Dedifferentiated amniotic fluid mesenchymal stem cell (primary cell): ENCODE results near the gene KCTD20.

Experiments used
- DNase-seq: peaks from one replicate; pipeline ENCODE4 v3.0.0-alpha.2; 2016; ENCODE audit errors: extremely low spot score

The KCTD20 gene

DNA sequence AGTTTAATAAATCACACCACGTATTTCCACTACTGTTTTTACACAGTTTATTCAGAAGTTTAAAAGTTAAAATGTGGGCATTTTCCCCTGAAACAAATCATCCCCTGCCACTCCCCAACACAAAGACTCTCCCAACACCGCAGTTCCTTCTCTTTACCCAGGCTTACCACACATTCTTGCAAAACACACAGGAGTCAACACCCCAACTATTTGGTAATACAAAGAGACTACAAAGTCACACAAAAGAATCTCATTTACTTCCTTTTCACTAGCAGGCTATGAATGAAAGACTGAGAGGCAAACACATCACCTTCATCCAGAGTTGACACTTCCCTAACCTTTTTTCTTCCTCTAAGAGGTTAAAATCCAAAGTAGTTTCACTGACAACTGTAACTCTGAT is 51.1 kb downstream of the KCTD20 start:
- DNase-seq = no peak

DNA sequence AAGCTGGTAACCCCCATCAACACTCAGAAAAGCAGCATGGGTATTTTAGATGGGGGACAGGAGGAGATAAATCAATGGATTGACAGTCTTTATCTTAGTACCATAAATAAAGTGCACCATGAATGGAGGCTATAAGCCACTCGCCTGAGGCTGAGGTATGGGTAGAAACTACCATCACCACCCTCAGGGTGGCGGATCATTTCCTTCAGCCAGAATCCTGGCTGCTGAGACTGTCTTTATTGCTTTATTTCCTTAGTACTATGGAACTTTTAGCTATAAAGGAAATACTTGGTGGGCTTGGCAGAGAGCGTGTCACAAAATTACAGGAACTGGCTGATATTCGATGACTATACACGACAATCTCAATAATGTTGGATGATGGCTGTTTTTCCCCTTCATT is 52.3 kb downstream of the KCTD20 start:
- no peak for DNase-seq

DNA sequence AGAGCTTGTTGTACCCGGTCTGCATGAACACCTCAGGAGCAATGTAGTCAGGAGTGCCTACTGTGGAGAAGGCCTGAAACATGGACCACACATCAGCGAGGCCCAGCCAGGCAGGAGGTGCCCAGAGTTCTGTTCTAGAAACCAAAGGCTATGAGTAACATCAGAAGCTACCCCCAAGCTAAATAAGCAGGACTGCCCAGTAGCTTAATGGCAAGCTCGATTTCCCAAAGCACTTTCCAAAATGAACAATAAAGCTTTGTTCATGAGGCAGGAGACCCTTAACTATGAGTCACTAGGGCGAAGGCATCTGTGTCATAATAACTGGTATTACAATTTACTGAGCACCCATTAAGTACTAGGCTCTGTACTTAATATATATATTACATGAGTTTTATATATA is 57.1 kb downstream of the KCTD20 start:
- no peak for DNase-seq

DNA sequence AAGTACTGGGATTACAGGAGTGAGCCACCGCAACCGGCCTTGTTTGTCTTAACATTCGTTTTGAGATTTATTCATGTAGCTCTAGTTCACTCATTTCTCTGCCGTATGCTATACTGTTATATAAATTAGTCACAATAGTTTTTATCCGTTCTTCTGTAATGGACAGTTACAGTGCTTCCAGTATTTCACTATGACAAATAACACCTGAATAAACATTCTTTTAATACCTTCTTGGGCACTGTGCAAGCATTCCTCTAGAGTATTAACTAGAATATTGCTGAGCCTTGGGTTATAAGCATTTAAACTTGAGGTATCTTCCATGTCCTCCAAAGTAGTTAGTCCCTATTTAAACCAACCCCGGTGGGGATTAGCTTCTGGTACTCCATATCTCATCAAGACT is 58.9 kb downstream of the KCTD20 start:
- DNase-seq = no peak

DNA sequence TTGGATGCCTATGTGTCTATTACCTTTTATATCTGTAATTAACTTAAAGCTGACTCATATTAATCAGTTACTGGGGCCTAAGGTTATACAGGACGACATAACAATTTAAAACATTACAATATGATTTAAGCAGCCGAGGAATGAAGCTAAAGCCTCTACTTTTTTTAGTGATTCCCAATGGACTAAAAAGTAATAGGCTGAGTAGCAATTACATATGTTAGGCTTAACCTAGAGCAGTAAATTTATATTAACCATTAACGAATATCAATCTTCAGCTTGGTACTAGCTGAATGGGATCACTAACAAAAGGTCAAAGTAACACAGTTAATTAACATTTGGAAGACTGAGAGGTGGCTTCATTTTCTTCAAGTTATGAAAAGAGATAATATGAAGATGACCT is 61.4 kb downstream of the KCTD20 start:
- DNase-seq = no peak

DNA sequence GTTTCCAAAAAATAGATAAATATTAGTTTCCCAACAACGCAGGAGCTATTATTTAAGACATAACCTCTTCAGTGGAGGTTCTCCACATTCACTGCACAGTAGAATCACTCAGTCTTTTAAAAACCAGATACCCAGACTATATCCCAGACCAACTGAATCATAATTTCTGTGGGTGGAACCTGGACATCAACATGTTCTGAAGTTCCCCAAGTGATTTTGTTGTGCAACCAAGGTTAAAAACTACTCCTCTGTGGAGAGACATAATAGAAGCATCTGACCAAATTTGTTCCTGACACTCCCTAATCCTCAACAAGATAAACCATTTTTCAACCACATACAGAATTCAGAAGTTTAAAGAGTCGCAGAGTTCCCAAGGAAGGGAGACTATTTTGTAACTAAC is 62.2 kb downstream of the KCTD20 start:
- no peak for DNase-seq

DNA sequence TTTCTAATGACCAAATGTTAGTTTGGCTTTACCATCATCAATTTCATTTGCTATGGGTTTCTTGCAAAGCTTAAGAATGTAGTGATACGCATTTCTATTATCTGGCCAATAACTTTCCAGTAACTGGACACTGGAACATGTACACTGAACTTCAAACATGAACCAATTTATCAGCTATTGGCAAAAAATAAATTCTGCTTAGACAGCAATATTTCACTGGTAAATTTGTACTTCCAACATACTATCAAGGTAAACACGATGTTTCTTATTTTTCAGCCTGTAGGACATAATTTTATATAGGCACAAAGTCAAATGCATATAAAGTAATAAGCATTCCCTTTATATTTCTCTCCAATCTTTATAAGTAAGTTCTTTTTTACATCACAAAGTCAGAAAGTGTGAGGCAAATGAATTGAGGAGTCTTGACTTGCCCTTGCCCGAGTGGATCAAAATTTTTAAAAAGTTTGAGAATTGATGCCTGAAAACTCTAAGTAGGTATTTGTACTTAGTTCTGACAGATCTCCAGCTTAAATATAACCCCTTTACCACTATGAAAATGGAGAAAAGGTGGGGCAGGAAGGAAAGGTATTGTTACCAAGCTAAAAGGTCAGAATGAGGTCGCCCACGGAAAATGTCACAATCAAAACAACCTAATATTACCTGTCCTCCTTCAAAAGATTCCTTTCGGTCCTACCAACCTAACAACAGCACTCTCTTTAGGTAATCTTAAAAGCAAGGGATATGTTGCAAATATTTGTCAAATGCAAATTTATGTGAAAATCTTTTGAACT is 63.1 kb downstream of the KCTD20 start:
- DNase-seq = no peak

DNA sequence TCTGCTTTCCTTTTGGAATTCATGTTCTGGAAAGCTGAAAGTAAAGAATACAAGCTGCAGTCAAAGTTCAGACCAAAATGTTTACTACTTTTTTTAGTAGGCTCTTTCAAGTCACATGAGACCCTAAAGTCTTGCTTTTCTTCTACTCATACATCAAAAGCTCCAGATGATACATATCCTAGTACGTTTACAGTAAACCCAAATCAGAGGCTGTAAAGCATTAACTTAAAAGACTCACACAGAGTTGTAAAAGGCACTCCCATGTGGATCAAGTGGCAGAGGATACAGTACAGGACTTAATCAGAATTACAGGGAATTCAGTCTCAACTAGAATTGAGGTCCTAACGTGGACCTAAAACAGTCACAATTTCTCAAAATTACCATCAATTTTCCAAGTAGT is 63.8 kb downstream of the KCTD20 start:
- no peak for DNase-seq

DNA sequence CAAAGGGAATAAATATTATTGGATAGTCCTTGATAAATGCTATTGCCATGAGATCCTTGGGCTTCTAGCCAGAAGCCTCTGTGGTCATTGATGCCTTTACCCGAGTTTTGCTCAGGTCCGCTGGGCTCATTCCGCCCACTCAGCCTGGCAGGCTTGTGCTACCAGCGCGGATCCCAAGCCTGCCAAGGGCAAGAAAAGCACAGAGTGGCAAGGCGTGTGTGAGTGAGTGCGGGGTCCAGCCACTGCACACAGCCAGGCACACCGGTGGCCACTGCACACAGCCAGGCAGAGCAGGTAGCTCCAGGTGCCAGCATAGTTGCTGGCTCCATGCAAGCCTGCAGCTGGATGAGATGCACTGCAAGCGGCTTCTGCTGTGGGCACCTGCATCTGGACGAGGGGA is 65.7 kb downstream of the KCTD20 start:
- no peak for DNase-seq

DNA sequence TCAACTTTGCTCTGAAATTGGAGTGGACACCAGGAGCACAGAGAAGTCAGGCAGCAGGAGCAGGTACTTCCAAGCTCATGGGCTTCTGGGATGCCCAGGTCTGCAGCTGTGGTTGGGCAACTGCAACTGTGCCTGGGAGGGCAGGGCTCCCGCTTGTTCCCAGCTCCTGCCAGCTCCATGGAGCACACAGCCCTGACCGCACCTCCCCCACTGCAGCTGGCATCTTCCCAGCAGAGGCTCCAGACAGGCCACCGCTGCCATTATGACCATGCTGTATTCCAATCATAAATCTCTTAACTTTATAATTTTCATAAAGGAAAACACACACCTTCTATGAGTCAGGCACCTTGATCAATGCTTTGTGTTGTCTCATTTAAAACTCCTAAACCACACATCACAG is 67.6 kb downstream of the KCTD20 start:
- no peak for DNase-seq

DNA sequence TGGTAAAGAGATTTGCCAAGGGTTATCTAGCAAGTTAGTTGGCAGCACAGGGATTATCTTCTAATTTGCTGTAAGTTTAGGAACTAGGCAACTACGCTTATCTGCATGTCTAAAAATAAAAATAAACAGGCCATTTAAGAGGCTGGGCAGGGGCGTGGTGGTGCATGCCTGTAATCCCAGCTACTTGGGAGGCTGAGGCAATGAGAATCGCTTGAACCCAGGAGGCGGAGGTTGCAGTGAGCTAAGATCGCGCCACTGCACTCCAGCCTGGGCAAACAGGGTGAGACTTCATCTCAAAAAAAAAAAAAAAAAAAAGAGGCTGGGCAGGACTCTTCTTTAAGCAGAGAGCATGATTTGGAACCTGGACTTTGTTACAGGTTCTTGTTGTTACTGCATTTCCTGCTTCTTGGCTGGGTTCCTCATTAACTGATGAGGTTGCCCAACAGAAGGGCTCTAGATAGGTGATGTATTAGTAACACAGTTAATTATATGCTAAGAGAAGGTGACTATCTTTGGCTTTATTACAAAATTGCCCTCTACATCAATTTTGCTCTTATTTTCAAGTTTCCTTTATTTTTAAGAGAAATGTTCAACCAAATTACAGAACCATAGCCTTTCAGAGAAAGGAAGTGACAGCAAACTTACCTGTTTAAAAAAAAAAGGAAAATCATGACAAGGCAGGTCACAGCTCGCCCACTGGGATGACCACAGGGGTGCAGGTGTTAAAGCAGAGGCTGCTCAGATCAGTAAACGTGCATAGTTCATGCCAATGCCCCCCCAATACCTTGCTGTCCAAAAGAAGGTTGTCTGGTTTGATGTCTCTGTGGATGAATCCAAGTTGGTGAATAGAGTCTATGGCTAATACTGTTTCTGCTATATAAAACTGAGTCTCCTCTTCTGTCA is 72.0 kb downstream of the KCTD20 start:
- DNase-seq = no peak

DNA sequence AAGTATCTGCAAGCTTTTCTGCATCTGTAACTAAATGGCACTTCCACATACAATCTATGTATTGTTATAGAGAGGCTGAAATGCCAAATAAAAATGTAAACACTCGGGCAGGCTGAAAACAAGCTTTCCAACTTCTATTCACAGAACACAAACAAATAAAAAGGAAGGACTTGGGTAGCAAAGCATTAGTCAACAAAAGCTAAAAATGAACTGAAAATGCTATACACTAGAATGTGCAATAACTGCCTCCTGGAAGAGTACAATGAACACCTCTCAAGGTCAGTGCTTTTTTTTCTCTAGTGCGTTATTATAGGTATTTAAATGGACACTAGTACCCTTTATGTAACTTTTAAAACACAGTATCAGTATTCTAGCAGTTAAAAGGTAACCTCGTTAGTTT is 73.0 kb downstream of the KCTD20 start:
- DNase-seq = no peak

DNA sequence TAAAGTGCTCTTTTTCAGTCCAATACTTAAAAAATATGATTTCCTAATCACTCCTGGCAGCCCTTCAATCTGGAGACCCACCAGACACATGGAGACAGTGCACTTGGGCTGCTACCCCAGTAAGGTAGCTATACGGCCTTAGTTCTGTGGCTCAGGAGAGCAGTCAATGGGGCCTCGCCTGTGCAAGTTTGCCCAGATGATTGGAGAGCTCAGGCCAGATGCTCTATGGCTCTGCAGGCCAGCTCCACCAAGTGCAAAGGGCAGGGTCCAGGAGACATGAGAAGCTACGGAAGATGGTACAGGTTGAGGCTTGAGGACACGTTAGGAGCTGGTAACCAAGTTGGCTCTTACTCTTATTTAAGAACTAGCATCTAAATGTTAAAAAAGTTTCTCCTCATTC is 73.8 kb downstream of the KCTD20 start:
- no peak for DNase-seq

DNA sequence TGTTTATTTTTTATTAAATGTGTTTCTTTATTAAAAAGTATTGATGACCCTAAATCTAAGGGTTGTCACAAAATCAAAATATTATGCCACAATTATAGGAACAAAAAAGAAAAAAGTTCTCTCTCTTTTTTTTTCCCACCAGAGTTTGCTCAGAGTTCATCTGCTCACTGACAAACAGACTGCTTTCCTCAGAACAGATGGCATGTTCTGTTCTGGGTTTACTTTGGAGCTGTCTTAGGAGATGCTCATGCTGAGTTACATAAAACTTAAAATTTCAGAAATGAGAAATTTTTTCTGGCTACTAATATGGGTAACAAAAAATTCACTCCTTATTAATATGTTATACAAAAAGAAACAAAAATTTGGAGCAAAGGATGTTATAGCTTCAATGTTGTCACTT is 74.2 kb downstream of the KCTD20 start:
- DNase-seq = no peak

DNA sequence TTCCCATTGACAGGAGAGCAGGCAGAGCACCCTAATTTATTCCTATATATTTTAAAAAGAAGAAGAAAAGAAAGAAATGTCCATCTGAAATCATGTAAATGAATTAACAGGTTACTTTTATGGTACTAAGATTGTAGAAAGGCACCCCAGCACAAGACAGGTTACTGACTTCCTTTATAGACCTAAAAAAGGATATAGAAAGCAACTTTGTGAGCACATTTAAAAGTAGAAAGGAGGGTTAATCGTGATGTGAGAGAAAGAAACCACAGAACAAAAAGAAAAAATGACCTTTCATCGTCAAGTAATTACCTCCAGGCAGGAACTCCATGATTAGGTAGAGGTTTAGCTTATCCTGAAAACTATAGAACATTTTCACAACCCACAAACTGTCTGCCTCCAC is 74.6 kb downstream of the KCTD20 start:
- no peak for DNase-seq

DNA sequence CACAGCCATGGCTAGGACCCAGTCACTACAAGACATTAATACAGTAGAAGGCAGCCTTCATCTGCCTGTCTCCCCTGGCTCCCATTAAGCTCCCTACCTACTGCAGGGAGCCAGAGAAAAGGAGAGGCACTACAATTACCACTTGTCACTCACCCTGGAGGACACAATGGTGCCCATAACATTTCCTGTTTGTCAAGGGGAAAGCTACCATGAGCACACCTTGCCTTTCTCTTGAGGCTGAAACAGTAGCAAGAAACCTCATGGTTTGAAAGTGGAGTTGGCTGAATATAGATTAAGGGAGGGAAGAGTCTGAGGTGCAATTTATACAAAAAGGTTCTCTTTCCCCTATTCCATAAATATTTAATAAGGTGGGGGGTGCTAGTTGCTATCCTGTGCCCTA is 76.6 kb downstream of the KCTD20 start:
- DNase-seq = no peak

DNA sequence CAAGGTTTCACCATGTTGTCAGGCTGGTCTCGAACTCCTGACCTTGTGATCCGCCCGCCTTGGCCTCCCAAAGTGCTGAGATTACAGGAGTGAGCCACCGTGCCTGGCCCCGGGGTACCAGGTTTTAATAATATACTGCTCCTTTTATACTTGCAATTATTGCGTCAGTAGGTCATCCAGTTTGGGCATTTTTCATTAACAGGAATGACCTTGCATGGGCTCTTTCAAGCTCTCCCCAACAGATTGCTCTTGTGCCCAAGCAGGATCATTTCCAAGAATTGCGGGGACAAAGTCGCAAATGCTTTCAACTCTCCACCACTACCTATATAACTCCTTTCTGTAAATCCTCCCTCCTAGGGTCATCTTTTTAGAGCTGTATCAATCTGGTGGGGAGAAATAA is 80.7 kb downstream of the KCTD20 start:
- DNase-seq = no peak

DNA sequence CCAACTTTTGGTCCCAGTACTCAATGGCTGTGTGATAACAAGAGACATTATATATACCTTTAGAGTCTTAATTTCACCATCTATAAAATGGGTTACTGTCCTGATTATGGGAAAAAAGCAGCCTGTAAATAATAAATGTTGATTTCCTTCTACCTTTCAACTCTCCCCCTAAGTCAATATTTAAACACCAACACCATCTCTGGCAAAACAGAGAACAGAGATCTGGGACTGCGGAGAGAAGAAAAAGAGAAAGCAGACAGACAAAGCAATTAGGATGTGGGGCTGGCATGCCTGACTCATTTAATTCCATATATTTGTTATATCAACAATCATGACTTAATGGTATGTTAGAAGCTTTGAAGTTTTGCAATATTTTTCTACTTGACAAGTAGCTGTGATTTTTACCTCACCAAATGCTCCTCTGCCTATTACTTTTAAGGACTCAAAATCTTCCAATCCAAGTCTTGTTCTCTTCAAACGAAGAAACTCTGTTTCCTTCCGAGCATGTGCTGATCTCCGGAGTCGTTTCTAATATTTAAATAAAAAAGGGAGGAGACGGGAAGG is 81.2 kb downstream of the KCTD20 start:
- no peak for DNase-seq

DNA sequence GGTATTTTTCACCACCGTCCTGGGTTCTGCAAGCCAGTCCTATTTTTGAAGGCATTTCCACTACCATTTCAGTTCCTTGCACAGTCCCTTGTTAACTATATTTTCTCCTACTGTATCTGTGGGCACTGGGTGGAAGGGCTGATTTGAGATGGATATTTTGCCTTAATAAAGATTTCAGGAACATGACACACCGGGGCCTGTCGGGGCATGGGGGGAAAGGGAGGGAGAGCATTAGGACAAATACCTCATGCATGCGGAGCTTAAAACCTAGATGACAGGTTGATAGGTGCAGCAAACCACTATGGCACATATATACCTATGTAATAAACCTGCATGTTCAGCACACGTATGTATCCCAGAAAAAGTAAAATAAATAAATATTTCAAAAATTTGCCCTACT is 82.1 kb downstream of the KCTD20 start:
- no peak for DNase-seq

DNA sequence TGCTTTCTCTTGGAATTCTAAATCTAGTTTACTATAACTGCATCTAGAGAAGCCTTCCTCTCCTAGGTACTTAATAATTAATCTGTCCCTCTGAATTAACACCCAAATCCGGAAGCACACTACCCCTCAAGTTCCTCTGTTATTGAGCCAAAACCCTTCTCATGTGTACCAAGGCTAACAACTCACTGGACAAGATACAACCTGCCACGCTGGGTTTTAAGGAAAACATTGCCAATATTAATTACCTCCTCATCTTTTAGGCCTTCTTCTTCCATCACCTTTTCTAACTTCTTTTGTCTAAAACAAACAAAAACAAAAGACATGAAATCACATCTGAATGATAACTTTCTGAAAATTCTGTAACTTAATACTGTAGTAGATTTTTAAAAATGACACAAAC is 82.5 kb downstream of the KCTD20 start:
- no peak for DNase-seq

DNA sequence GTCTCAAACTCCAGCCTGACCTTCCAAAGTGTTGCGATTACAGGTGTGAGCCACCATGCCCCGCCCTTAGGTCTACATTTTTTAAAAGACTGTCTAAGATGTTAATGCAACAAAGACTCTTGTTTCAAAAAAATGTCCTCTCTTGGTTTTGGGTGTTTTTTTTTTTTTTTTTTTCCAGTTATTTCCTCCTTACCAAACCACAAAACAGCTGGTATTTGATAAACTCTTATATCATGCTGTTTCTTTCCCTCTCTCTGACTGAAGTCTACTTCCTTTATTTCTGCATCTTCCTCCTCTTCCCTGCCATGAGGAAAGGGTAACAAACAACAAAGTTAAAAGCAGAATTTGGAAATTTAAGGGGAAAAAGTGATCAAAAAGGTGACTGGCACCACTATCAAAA is 83.3 kb downstream of the KCTD20 start:
- DNase-seq = no peak

DNA sequence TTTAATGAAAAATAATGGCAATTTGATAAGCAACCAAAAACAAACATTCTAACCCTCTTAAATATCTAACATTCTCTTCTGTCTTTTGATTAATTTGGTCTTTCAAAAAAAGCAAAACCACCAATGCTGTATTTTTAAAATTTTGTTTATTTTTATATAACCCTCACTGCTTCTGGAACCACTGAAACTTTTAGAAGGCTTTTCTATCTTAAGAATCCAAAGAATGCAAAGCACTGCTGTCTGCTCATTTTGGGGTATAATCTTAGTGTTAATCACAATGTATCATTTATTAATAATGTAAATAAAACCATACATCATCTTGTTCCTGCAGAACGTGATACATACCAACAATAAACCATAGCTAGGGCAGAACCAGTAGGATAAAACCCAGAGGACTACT is 90.5 kb downstream of the KCTD20 start:
- DNase-seq = no peak
